Spleen (tissue), 7 donors: Measurements from ENCODE around the gene APBB2.

Experiments
- POLR2A ChIP-seq, 3 donors: fragments of 450-650 bp; IDR thresholded peaks; one replicate each; pipeline ENCODE4 v1.5.1; 2017; ENCODE audit warnings: antibody characterized with exemption in 3 of 3, mild to moderate bottlenecking in 1 of 3
- TF ChIP-seq, protein P1 (sequence below), 11 experiments: fragments of 200-600 bp in 7 of 11; fragments of 450-650 bp in 4 of 11; sonication (generic) in 4 of 11; IDR thresholded peaks in 8 of 11; conservative IDR thresholded peaks in 3 of 11; 1 replicate in 7 of 11; 2 replicates in 4 of 11; pipeline versions ENCODE4 v1.4.0 to v1.8.0; 2016 to 2021; ENCODE audit warnings: antibody characterized with exemption in 11 of 11, inconsistent platforms in 4 of 11, mild to moderate bottlenecking in 1 of 11
- donor health status: DM: no; HTN: no; CAD: no; lungs with moderate emphysema.
- donor health status: DM: no; HTN: no; CAD: no.
- donor health status: DM: no; HTN: no; CAD: no.

DNA sequence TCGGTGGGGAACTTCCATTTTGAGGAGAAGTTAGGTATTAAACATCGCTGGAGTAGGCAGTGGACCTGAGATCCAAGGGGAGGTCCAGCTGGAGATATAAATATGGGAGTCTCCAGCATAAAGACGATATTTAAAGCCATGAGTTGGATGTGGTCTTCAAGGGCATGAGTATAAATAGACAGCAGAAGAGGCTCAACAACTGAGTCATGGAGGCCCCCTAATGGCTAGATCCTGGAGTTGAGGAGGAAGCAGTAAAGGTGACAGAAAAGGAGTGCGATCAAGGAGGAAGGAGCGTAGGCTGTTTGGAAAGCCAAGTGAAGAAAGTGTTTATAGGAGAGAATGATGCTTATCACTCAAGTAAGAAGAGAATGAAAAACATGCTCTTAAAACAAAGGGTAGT is 18.1 kb upstream of the APBB2 start:
- TF ChIP-seq, protein P1, sequence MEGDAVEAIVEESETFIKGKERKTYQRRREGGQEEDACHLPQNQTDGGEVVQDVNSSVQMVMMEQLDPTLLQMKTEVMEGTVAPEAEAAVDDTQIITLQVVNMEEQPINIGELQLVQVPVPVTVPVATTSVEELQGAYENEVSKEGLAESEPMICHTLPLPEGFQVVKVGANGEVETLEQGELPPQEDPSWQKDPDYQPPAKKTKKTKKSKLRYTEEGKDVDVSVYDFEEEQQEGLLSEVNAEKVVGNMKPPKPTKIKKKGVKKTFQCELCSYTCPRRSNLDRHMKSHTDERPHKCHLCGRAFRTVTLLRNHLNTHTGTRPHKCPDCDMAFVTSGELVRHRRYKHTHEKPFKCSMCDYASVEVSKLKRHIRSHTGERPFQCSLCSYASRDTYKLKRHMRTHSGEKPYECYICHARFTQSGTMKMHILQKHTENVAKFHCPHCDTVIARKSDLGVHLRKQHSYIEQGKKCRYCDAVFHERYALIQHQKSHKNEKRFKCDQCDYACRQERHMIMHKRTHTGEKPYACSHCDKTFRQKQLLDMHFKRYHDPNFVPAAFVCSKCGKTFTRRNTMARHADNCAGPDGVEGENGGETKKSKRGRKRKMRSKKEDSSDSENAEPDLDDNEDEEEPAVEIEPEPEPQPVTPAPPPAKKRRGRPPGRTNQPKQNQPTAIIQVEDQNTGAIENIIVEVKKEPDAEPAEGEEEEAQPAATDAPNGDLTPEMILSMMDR (IDR thresholded peaks at IDR 0.05 in 8 of 11, conservative IDR thresholded peaks at IDR 0.05 in 3 of 11) = no peak
- TF ChIP-seq POLR2A (IDR thresholded peaks at IDR 0.05) = no peak
